ENCODE measurements around the gene WNT7A.

DNA sequence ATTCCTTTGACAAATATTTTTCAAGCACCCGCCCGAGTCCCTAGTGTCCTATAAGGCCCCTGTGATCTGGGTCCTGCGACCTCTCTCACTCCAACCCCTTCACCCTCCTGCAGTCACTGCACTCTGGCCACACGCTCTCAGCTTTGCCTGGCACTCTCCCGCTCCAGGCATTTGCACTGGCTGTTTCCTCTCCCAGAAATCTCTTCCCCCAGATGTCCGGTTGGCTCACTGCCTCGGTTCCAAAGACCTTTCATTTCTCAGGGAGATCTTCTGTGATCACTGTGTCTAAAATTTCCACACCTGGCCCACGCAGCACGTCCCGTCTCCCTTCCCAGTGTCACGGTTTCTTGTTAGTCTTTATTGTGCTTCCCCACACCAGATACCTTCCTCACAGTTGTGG lies 97.4 kb downstream of the WNT7A start:
- no peak for TF ChIP-seq EZH2 (IDR thresholded peaks at IDR 0.05; ENCODE audit: insufficient read depth, poor library complexity, severe bottlenecking)
- TF ChIP-seq EZH2phosphoT487 (IDR thresholded peaks at IDR 0.05; ENCODE audit: insufficient read depth, low read depth) = no peak
